ENCODE results near the gene RYR2. TPM values are rescaled to one million over a fixed set of nuclear protein-coding genes. Genes with fewer than 3 reads are reported as not detected.
A peak's percentile ranks its signal among the peaks of the same experiment; 100 is the strongest.
"Not testable (repeated sequence)": the region's sequence is repeated elsewhere in the genome, so short reads cannot be mapped to it uniquely, and the experiment has no call there.

RYR2 gene
- total RNA-seq, 2 donors from 2014 or later, result 0.15 to 0.26 TPM

GRCh38 chr1:237799762-237800474 lies 757.9 kb downstream of the RYR2 start:
- Mint-ChIP-seq H3K36me3 (ENCODE audit: low read depth) (no peaks in the 10 kb centered on the region), H3K9me3 (no peaks in the 10 kb centered on the region), H3K4me1 (no peaks in the 10 kb centered on the region), H3K4me3 (no peak overlapping the region), H3K27ac (no peak overlapping the region), H3K27me3 (peaks cover 4% of the 10 kb centered on the region)
- ATAC-seq (replicated peaks), result peak; percentile 46

GRCh38 chr1:237804516-237804915 lies 762.5 kb downstream of the RYR2 start:
- Mint-ChIP-seq H3K27me3 (peaks cover 4% of the 10 kb centered on the region), H3K36me3 (ENCODE audit: low read depth) (no peaks in the 10 kb centered on the region), H3K4me1 (no peaks in the 10 kb centered on the region), H3K4me3 (no peak overlapping the region), H3K27ac (no peak overlapping the region), H3K9me3 (no peaks in the 10 kb centered on the region)
- ATAC-seq (replicated peaks), result no peak

- no peak overlapping the region for H3K27ac Mint-ChIP-seq
- no peaks in the 10 kb centered on the region for H3K36me3 Mint-ChIP-seq (ENCODE audit: low read depth)
- no peaks in the 10 kb centered on the region for H3K9me3 Mint-ChIP-seq
- no peaks in the 10 kb centered on the region for H3K27me3 Mint-ChIP-seq
- no peak for ATAC-seq (replicated peaks)
- no peaks in the 10 kb centered on the region for H3K4me1 Mint-ChIP-seq
- H3K4me3 Mint-ChIP-seq, result no peak overlapping the region
Measured at GRCh38 chr1:237809099-237809498, 767.1 kb downstream of the RYR2 start.

- no peaks in the 10 kb centered on the region for H3K4me1 Mint-ChIP-seq
- H3K36me3 Mint-ChIP-seq (ENCODE audit: low read depth), result no peaks in the 10 kb centered on the region
- no peak overlapping the region for H3K27ac Mint-ChIP-seq
- H3K9me3 Mint-ChIP-seq, result no peaks in the 10 kb centered on the region
- no peak for ATAC-seq (replicated peaks)
- H3K27me3 Mint-ChIP-seq, result no peaks in the 10 kb centered on the region
- no peak overlapping the region for H3K4me3 Mint-ChIP-seq
Measured at GRCh38 chr1:237811633-237812032, 769.6 kb downstream of the RYR2 start.

GRCh38 chr1:237812061-237812460 lies 770.1 kb downstream of the RYR2 start:
- no peak overlapping the region for H3K4me3 Mint-ChIP-seq
- ATAC-seq (replicated peaks), result no peak
- H3K9me3 Mint-ChIP-seq, result no peaks in the 10 kb centered on the region

GRCh38 chr1:237814319-237814924 lies 772.4 kb downstream of the RYR2 start:
- Mint-ChIP-seq H3K36me3 (ENCODE audit: low read depth) (no peaks in the 10 kb centered on the region), H3K4me1 (no peaks in the 10 kb centered on the region), H3K4me3 (no peak overlapping the region), H3K27me3 (peaks cover 10% of the 10 kb centered on the region), H3K27ac (no peak overlapping the region), H3K9me3 (no peaks in the 10 kb centered on the region)
- ATAC-seq (replicated peaks), result no peak

More at GRCh38 chr1:237812061-237812460, 770.1 kb downstream of the RYR2 start:
- Mint-ChIP-seq H3K27ac (no peak overlapping the region), H3K36me3 (ENCODE audit: low read depth) (no peaks in the 10 kb centered on the region), H3K4me1 (no peaks in the 10 kb centered on the region), H3K27me3 (no peaks in the 10 kb centered on the region)

GRCh38 chr1:237817277-237817676 lies 775.3 kb downstream of the RYR2 start:
- H3K36me3 Mint-ChIP-seq (ENCODE audit: low read depth), result no peaks in the 10 kb centered on the region
- H3K27ac Mint-ChIP-seq, result no peak overlapping the region
- no peak for ATAC-seq (replicated peaks)
- no peak overlapping the region for H3K4me3 Mint-ChIP-seq
- no peaks in the 10 kb centered on the region for H3K4me1 Mint-ChIP-seq
- H3K9me3 Mint-ChIP-seq, result no peaks in the 10 kb centered on the region
- peaks cover 10% of the 10 kb centered on the region for H3K27me3 Mint-ChIP-seq

- not testable (repeated sequence) for ATAC-seq (replicated peaks); H3K4me3 Mint-ChIP-seq; H3K9me3 Mint-ChIP-seq; H3K36me3 Mint-ChIP-seq (ENCODE audit: low read depth); H3K4me1 Mint-ChIP-seq; H3K27ac Mint-ChIP-seq
- H3K27me3 Mint-ChIP-seq, result peaks cover 13% of the 10 kb centered on the region
Measured at GRCh38 chr1:237820634-237821033, 778.6 kb downstream of the RYR2 start.

- H3K27me3 Mint-ChIP-seq, result no peaks in the 10 kb centered on the region
- H3K36me3 Mint-ChIP-seq (ENCODE audit: low read depth), result no peaks in the 10 kb centered on the region
- H3K4me3 Mint-ChIP-seq, result no peak overlapping the region
- ATAC-seq (replicated peaks), result no peak
- H3K9me3 Mint-ChIP-seq, result no peaks in the 10 kb centered on the region
- H3K27ac Mint-ChIP-seq, result no peak overlapping the region
- H3K4me1 Mint-ChIP-seq, result no peaks in the 10 kb centered on the region
Measured at GRCh38 chr1:237832858-237833257, 790.9 kb downstream of the RYR2 start.

- Mint-ChIP-seq H3K27ac (no peak overlapping the region), H3K4me3 (no peak overlapping the region), H3K36me3 (ENCODE audit: low read depth) (no peaks in the 10 kb centered on the region), H3K9me3 (no peaks in the 10 kb centered on the region), H3K4me1 (no peaks in the 10 kb centered on the region), H3K27me3 (no peaks in the 10 kb centered on the region)
- ATAC-seq (replicated peaks), result no peak
Measured at GRCh38 chr1:237834048-237834447, 792.1 kb downstream of the RYR2 start.

GRCh38 chr1:237834461-237834860 lies 792.5 kb downstream of the RYR2 start:
- H3K4me1 Mint-ChIP-seq, result no peaks in the 10 kb centered on the region
- H3K36me3 Mint-ChIP-seq (ENCODE audit: low read depth), result no peaks in the 10 kb centered on the region
- no peaks in the 10 kb centered on the region for H3K9me3 Mint-ChIP-seq
- H3K4me3 Mint-ChIP-seq, result no peak overlapping the region
- no peak overlapping the region for H3K27ac Mint-ChIP-seq
- ATAC-seq (replicated peaks), result no peak
- H3K27me3 Mint-ChIP-seq, result no peaks in the 10 kb centered on the region

GRCh38 chr1:237838320-237838719 lies 796.3 kb downstream of the RYR2 start:
- no peak for ATAC-seq (replicated peaks)
- H3K36me3 Mint-ChIP-seq (ENCODE audit: low read depth), result no peaks in the 10 kb centered on the region
- no peak overlapping the region for H3K27ac Mint-ChIP-seq
- peaks cover 5% of the 10 kb centered on the region for H3K9me3 Mint-ChIP-seq
- H3K27me3 Mint-ChIP-seq, result no peaks in the 10 kb centered on the region
- H3K4me1 Mint-ChIP-seq, result no peaks in the 10 kb centered on the region
- no peak overlapping the region for H3K4me3 Mint-ChIP-seq

- ATAC-seq (replicated peaks), result no peak
- H3K4me3 Mint-ChIP-seq, result no peak overlapping the region
- H3K27me3 Mint-ChIP-seq, result no peaks in the 10 kb centered on the region
- no peaks in the 10 kb centered on the region for H3K36me3 Mint-ChIP-seq (ENCODE audit: low read depth)
- no peak overlapping the region for H3K27ac Mint-ChIP-seq
- no peaks in the 10 kb centered on the region for H3K4me1 Mint-ChIP-seq
- peaks cover 5% of the 10 kb centered on the region for H3K9me3 Mint-ChIP-seq
Measured at GRCh38 chr1:237838904-237839534, 797.0 kb downstream of the RYR2 start.

- Mint-ChIP-seq H3K4me1 (no peaks in the 10 kb centered on the region), H3K27me3 (no peaks in the 10 kb centered on the region), H3K36me3 (ENCODE audit: low read depth) (no peaks in the 10 kb centered on the region), H3K9me3 (peaks cover 6% of the 10 kb centered on the region), H3K4me3 (no peak overlapping the region), H3K27ac (no peak overlapping the region)
- ATAC-seq (replicated peaks), result no peak
Measured at GRCh38 chr1:237841485-237841884, 799.5 kb downstream of the RYR2 start.

- H3K27ac Mint-ChIP-seq; H3K36me3 Mint-ChIP-seq (ENCODE audit: low read depth); H3K27me3 Mint-ChIP-seq; ATAC-seq (replicated peaks); H3K9me3 Mint-ChIP-seq; H3K4me1 Mint-ChIP-seq; H3K4me3 Mint-ChIP-seq: not testable (repeated sequence)
Measured at GRCh38 chr1:237843516-237843915, 801.5 kb downstream of the RYR2 start.
